Bronchus fibroblast of lung (primary cell): Measurements from ENCODE around the gene PCDHGB5. TPM values are rescaled to one million over a fixed set of nuclear protein-coding genes. Genes with fewer than 3 reads are reported as not detected.

Source experiments
- total RNA-seq: library from RNA; depleted of rRNA; stranded (reverse); fragments of >200 nt; gene quantifications from 2 replicates; pipeline ENCODE4 v1.2.3, GENCODE V29; 2015

Gene PCDHGB5
- total RNA-seq, 1 donor from 2014 or later: 10.6 TPM

GRCh38 chr5:141420855-141421488, 23.2 kb downstream of the PCDHGB5 start, which contains the start of gene PCDHGA11:
Gene PCDHGA11, plus strand, starts transcription at chr5:141421051. Its CDS starts 177 bp downstream, at chr5:141421228.

GRCh38 chr5:141430332-141431113, 32.8 kb downstream of the PCDHGB5 start, which contains the start of gene PCDHGA12:
Gene PCDHGA12, plus strand, starts transcription at chr5:141430507. Its CDS starts 253 bp downstream, at chr5:141430760.

Other genes with a start within 250 kb of the PCDHGB5 start
- gene PCDHB6, start 247.9 kb upstream of the PCDHGB5 start, total RNA-seq: not detected in 2 replicates
- gene PCDHB7, start 225.3 kb upstream of the PCDHGB5 start, total RNA-seq: 0.15 and 0.17 TPM in 2 replicates
- gene PCDHB8, start 220.2 kb upstream of the PCDHGB5 start, total RNA-seq: not detected in 2 replicates
- under 0.01 TPM in 1 of 2 replicates, not detected in the other for gene PCDHB16, start 215.6 kb upstream of the PCDHGB5 start, total RNA-seq
- not detected in 2 replicates for gene PCDHB9, start 210.8 kb upstream of the PCDHGB5 start, total RNA-seq
- gene PCDHB10, start 205.6 kb upstream of the PCDHGB5 start, total RNA-seq: under 0.01 and 0.15 TPM in 2 replicates
- under 0.01 TPM in 2 replicates for gene PCDHB11, start 198.3 kb upstream of the PCDHGB5 start, total RNA-seq
- not detected in 2 replicates for gene PCDHB12, start 189.2 kb upstream of the PCDHGB5 start, total RNA-seq
- under 0.01 TPM in 2 replicates for gene PCDHB13, start 184.0 kb upstream of the PCDHGB5 start, total RNA-seq
- gene PCDHB14, start 174.6 kb upstream of the PCDHGB5 start, total RNA-seq: under 0.01 TPM in 1 of 2 replicates, not detected in the other
- 0.15 and 0.17 TPM in 2 replicates for gene PCDHB15, start 152.6 kb upstream of the PCDHGB5 start, total RNA-seq
- gene SLC25A2, start 93.9 kb upstream of the PCDHGB5 start, total RNA-seq: not detected in 2 replicates
- 31.8 and 38.5 TPM in 2 replicates for gene TAF7, start 77.2 kb upstream of the PCDHGB5 start, total RNA-seq
- under 0.01 and 0.15 TPM in 2 replicates for gene PCDHGA1, start 67.4 kb upstream of the PCDHGB5 start, total RNA-seq
- 0.50 and 0.59 TPM in 2 replicates for gene PCDHGA2, start 59.2 kb upstream of the PCDHGB5 start, total RNA-seq
- 0.15 and 0.34 TPM in 2 replicates for gene PCDHGA3, start 54.1 kb upstream of the PCDHGB5 start, total RNA-seq
- 0.30 and 0.34 TPM in 2 replicates for gene PCDHGB1, start 47.8 kb upstream of the PCDHGB5 start, total RNA-seq
- 1.0 and 1.3 TPM in 2 replicates for gene PCDHGA4, start 42.9 kb upstream of the PCDHGB5 start, total RNA-seq
- 0.50 and 0.59 TPM in 2 replicates for gene PCDHGB2, start 38.0 kb upstream of the PCDHGB5 start, total RNA-seq
- 0.15 and 0.34 TPM in 2 replicates for gene PCDHGA5, start 33.8 kb upstream of the PCDHGB5 start, total RNA-seq
- 0.45 and 0.50 TPM in 2 replicates for gene PCDHGB3, start 27.7 kb upstream of the PCDHGB5 start, total RNA-seq
- gene PCDHGA6, start 24.1 kb upstream of the PCDHGB5 start, total RNA-seq: 0.67 and 1.0 TPM in 2 replicates
- 0.50 and 0.89 TPM in 2 replicates for gene PCDHGA7, start 15.2 kb upstream of the PCDHGB5 start, total RNA-seq
- gene PCDHGB4, start 10.2 kb upstream of the PCDHGB5 start, total RNA-seq: 4.0 and 4.4 TPM in 2 replicates
- gene PCDHGA8, start 5.3 kb upstream of the PCDHGB5 start, total RNA-seq: 0.15 and 0.67 TPM in 2 replicates
- gene PCDHGA9, start 4.8 kb downstream of the PCDHGB5 start, total RNA-seq: 1.7 and 1.9 TPM in 2 replicates
- gene PCDHGB6, start 10.1 kb downstream of the PCDHGB5 start, total RNA-seq: 1.3 and 2.1 TPM in 2 replicates
- 4.9 and 5.2 TPM in 2 replicates for gene PCDHGA10, start 15.0 kb downstream of the PCDHGB5 start, total RNA-seq
- 6.1 and 7.2 TPM in 2 replicates for gene PCDHGB7, start 19.7 kb downstream of the PCDHGB5 start, total RNA-seq
- 10.9 and 11.6 TPM in 2 replicates for gene PCDHGA11, start 23.1 kb downstream of the PCDHGB5 start, total RNA-seq
- gene PCDHGA12, start 32.6 kb downstream of the PCDHGB5 start, total RNA-seq: 7.7 and 8.4 TPM in 2 replicates
- 39.3 and 42.2 TPM in 2 replicates for gene PCDHGC3, start 78.0 kb downstream of the PCDHGB5 start, total RNA-seq
- 0.17 and 0.30 TPM in 2 replicates for gene PCDHGC4, start 87.1 kb downstream of the PCDHGB5 start, total RNA-seq
- gene PCDHGC5, start 91.1 kb downstream of the PCDHGB5 start, total RNA-seq: 0.17 and 0.30 TPM in 2 replicates
- 32.7 and 36.8 TPM in 2 replicates for gene DIAPH1, start 221.1 kb downstream of the PCDHGB5 start, total RNA-seq
- 42.2 and 45.4 TPM in 2 replicates for gene HDAC3, start 238.9 kb downstream of the PCDHGB5 start, total RNA-seq
- gene RELL2, start 239.1 kb downstream of the PCDHGB5 start, total RNA-seq: 1.9 and 3.0 TPM in 2 replicates